Body of pancreas (tissue), 4 donors: ENCODE measurements around the gene AIMP1.

Experiments
- CTCF ChIP-seq, 7 experiments: fragments of 450-650 bp in 4 of 7; fragments of 200-600 bp in 3 of 7; sonication (generic) in 3 of 7; IDR thresholded peaks; one replicate each; pipeline ENCODE4 v1.5.1; 2016 to 2019; ENCODE audit warnings: antibody characterized with exemption in 7 of 7
- POLR2A ChIP-seq, 3 donors: fragments of 450-650 bp; IDR thresholded peaks; one replicate each; pipeline ENCODE4 v1.6.1; 2016; ENCODE audit warnings: antibody characterized with exemption in 3 of 3, mild to moderate bottlenecking in 2 of 3

GRCh38 chr4:106303548-106304281, 12.6 kb upstream of the AIMP1 start:
- TF ChIP-seq CTCF (IDR thresholded peaks at IDR 0.05) (no peak), POLR2A (IDR thresholded peaks at IDR 0.05) (no peak)
